Parathyroid adenoma (tissue), 2 donors: Measurements from ENCODE around the gene ODAD3.
A peak's percentile ranks its signal among the peaks of the same experiment; 100 is the strongest.

ENCODE experiments used
- H2AFZ ChIP-seq: fragments of 300-600 bp; sonication (generic); one replicate; pipeline ENCODE4 v1.7.0; 2017; ENCODE audit warnings: antibody characterized with exemption, mild to moderate bottlenecking
- H3K27ac ChIP-seq: fragments of 300-600 bp; sonication (generic); one replicate; pipeline ENCODE4 v1.7.0; 2017
- H3K27me3 ChIP-seq: fragments of 300-600 bp; sonication (generic); one replicate; pipeline ENCODE4 v1.7.0; 2017; ENCODE audit warnings: low read length; ENCODE audit not compliant: control insufficient read depth, insufficient read depth
- H3K36me3 ChIP-seq: fragments of 300-600 bp; sonication (generic); one replicate; pipeline ENCODE4 v1.7.0; 2017; ENCODE audit warnings: low read length; ENCODE audit not compliant: control insufficient read depth, insufficient read depth
- H3K4me1 ChIP-seq: fragments of 300-600 bp; sonication (generic); one replicate; pipeline ENCODE4 v1.7.0; 2017; ENCODE audit warnings: control low read depth
- H3K4me2 ChIP-seq: fragments of 300-600 bp; sonication (generic); one replicate; pipeline ENCODE4 v1.7.0; 2017; ENCODE audit warnings: low read length
- H3K4me3 ChIP-seq: fragments of 300-600 bp; sonication (generic); one replicate; pipeline ENCODE4 v1.7.0; 2017; ENCODE audit warnings: low read depth, low read length
- H3K79me2 ChIP-seq: fragments of 300-600 bp; sonication (generic); one replicate; pipeline ENCODE4 v1.7.0; 2017; ENCODE audit warnings: control low read depth
- H3K9ac ChIP-seq: fragments of 300-600 bp; sonication (generic); one replicate; pipeline ENCODE4 v1.7.0; 2017; ENCODE audit warnings: mild to moderate bottlenecking
- H3K9me3 ChIP-seq: fragments of 300-600 bp; sonication (generic); one replicate; pipeline ENCODE4 v1.7.0; 2017; ENCODE audit warnings: low read length; ENCODE audit not compliant: control insufficient read depth
- CTCF ChIP-seq: fragments of 300-600 bp; sonication (generic); IDR thresholded peaks from one replicate; pipeline ENCODE4 v1.7.0; 2017; ENCODE audit warnings: antibody characterized with exemption, mild to moderate bottlenecking
- donor health status: primary hyperparathyroidism.

Gene ODAD3

DNA sequence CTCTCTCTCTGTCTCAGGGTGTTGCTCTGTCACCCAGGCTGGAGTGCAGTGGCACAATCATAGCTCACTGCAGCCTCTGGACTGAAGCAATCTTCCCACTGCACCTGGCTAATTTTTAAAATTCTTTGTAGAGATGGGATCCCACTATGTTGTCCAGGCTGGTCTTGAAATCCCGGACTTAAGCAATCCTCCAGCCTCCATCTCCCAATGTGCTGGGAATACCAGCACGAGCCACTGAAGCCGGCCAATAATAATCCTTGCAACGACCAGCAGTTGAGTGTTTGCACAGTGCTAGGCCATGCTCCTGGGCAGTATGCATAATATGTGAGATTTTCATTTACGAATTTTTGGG is 50.2 kb downstream of the ODAD3 start:
- TF ChIP-seq CTCF, result no peak
- Histone ChIP-seq H3K79me2 (no peaks in the 10 kb centered on the region), H3K27ac (peak overlapping the region; percentile 87)

DNA sequence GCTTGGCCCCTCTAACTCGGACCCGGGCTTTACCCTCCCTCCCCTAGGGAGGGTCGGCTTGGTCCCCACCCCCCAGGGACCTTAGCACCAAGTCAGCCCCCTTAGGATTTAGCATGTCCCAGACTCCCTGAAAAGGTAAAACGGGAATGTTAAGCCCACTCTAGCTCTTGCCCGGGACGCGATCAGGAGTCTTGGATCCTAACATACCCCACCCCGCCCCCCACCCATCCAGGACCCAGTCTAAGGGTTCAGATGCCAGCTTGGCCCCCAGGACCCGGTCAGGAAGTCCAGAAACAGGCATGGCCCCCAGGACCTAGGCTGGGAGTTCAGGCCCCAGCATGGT is 51.2 kb downstream of the ODAD3 start:
- TF ChIP-seq CTCF, result no peak
- Histone ChIP-seq H3K4me3 (peak overlapping the region; percentile 80), H3K9ac (no peak overlapping the region)

More for the DNA sequence above, 50.2 kb downstream of the ODAD3 start:
- Histone ChIP-seq H3K27me3 (no peaks in the 10 kb centered on the region), H3K36me3 (no peaks in the 10 kb centered on the region), H3K4me2 (peak overlapping the region; percentile 88), H2AFZ (peak overlapping the region; percentile 93), H3K4me3 (no peak overlapping the region), H3K9me3 (no peaks in the 10 kb centered on the region), H3K9ac (no peak overlapping the region), H3K4me1 (peaks cover 3% of the 10 kb centered on the region)

DNA sequence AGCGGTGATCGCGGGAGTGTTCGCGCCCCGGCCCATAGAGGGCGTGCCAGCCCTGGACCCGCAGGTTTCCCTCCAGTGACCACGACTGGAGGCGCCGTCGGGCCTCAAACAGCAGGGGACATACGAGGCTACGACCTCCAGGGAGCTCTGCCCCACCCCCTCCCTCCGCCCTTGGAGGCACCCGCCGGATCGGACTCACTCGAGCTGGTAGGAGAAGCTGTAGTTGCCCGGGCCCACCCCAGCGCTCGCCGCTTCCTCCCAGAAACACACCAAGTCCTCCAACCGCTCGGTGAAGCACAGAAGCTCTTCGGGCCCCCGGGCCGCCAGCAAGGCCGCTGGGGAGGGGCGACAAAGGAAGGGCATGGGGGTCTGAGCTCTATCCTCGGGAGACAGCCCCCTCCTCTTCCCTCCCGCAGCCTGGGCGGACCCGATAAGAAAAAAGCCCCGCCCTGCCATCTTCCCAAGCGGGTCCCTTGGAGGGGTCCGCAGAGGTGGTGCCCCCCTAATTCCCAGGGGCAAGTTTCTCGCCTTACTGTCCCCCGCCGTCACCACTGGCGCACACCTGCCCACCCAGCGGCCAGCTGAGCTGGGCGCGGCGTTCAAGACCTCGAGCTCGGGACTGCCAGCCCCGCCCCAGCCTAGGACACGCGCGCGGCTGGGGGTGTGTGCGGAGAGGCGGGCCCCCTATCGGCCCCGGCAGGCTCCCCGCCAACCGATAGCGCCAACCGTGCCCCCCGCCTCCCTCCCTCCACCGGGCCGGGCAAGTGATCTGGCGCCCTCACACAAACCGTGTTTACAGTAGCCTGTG is 51.8 kb downstream of the ODAD3 start:
- peak; percentile 80 for TF ChIP-seq CTCF
- Histone ChIP-seq H3K9ac (no peak overlapping the region), H3K4me3 (peak overlapping the region; percentile 80), H3K27me3 (no peaks in the 10 kb centered on the region), H3K4me1 (peaks cover 3% of the 10 kb centered on the region), H3K9me3 (no peaks in the 10 kb centered on the region), H3K27ac (peak overlapping the region; percentile 87), H2AFZ (peak overlapping the region; percentile 93), H3K4me2 (peak overlapping the region; percentile 88), H3K36me3 (no peaks in the 10 kb centered on the region), H3K79me2 (peaks cover 3% of the 10 kb centered on the region)

More for the DNA sequence above, 51.2 kb downstream of the ODAD3 start:
- peak overlapping the region; percentile 93 for H2AFZ ChIP-seq
- H3K4me2 ChIP-seq, result peak overlapping the region; percentile 88
- H3K27ac ChIP-seq, result peak overlapping the region; percentile 87
- H3K79me2 ChIP-seq, result peaks cover 1% of the 10 kb centered on the region
- H3K9me3 ChIP-seq, result no peaks in the 10 kb centered on the region
- H3K36me3 ChIP-seq, result no peaks in the 10 kb centered on the region
- no peaks in the 10 kb centered on the region for H3K27me3 ChIP-seq
- peaks cover 3% of the 10 kb centered on the region for H3K4me1 ChIP-seq

DNA sequence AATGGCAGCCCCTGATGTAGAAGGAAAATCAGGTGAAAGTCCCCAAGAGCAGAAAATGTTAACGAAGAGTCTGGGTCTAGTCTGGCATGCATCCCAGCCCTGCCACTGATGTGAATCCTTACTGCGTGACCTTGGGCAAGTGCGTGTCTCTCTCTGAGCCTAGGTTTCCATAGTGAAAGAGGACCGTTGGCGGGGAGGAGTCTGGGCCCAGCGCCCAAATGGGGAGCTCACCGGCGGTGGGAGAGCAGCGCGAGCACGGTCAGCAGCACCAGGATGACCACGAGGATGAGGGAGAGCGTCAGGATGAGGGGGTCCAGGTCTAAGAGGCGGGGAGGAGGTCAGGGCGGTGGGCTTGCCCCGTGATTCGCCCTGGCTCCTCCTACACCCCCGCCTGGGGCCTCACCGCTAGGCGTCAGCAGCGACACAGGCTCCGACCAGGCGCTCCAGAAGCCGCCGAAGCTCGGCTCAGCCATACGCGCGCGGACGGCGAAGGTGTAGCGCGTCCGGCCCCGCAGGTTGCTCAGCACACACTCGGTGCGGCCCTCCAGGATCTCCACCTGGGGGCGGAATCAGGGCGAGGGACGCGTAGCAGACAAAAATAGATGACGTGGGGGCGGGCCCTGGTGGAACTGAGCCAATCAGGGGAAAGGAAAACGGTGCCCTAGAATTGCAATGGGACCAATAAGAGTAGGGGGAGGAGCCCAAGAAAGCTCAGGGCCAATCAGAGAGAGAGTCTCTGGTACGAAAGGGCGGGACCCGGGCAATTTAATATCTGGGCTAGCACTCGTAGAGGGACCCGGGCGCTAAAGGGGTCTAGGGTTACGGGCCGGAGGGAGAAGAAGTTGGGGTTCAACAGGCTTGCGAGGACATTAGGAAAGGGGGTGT is 54.0 kb downstream of the ODAD3 start:
- H3K4me3 ChIP-seq, result peak overlapping the region; percentile 69
- TF ChIP-seq CTCF, result peak; percentile 97
- no peak overlapping the region for H3K9ac ChIP-seq
- H3K27ac ChIP-seq, result peak overlapping the region; percentile 58
- H3K79me2 ChIP-seq, result peaks cover 3% of the 10 kb centered on the region
- peak overlapping the region; percentile 91 for H3K4me2 ChIP-seq
- no peaks in the 10 kb centered on the region for H3K9me3 ChIP-seq
- no peaks in the 10 kb centered on the region for H3K36me3 ChIP-seq
- no peaks in the 10 kb centered on the region for H3K27me3 ChIP-seq
- H3K4me1 ChIP-seq, result peaks cover 5% of the 10 kb centered on the region
- H2AFZ ChIP-seq, result peak overlapping the region; percentile 68
